Activated naive CD8-positive, alpha-beta T cell treated with anti-CD3 and anti-CD28 coated beads for 36 hours (primary cell): Measurements from ENCODE around the gene RNASE12. TPM values are rescaled to one million over a fixed set of nuclear protein-coding genes. Genes with fewer than 3 reads are reported as not detected.
"Not testable (repeated sequence)": the region's sequence is repeated elsewhere in the genome, so short reads cannot be mapped to it uniquely, and the experiment has no call there.

ENCODE experiments used
- DNase-seq: peaks from one replicate; pipeline ENCODE4 v3.0.0; 2021
- H3K27ac Mint-ChIP-seq: one replicate; pipeline ENCODE4 v1.8.0; 2022; ENCODE audit warnings: mild to moderate bottlenecking, moderate library complexity, mixed read lengths
- H3K27me3 Mint-ChIP-seq: one replicate; pipeline ENCODE4 v1.8.0; 2022; ENCODE audit warnings: mild to moderate bottlenecking, mixed read lengths
- H3K36me3 Mint-ChIP-seq: one replicate; pipeline ENCODE4 v1.8.0; 2021; ENCODE audit warnings: mild to moderate bottlenecking, mixed read lengths
- H3K4me1 Mint-ChIP-seq: one replicate; pipeline ENCODE4 v1.8.0; 2021; ENCODE audit warnings: mixed read lengths
- H3K4me3 Mint-ChIP-seq: one replicate; pipeline ENCODE4 v1.8.0; 2022; ENCODE audit warnings: mild to moderate bottlenecking, moderate library complexity, mixed read lengths
- H3K9me3 Mint-ChIP-seq: one replicate; pipeline ENCODE4 v1.8.0; 2022; ENCODE audit warnings: mixed read lengths
- total RNA-seq, 2 experiments: library from RNA; stranded (reverse); gene quantifications; one replicate each; pipeline ENCODE4 v1.2.3, GENCODE V29; 2021

Gene RNASE12
- total RNA-seq, 2 experiments from 2014 or later: not detected

DNA sequence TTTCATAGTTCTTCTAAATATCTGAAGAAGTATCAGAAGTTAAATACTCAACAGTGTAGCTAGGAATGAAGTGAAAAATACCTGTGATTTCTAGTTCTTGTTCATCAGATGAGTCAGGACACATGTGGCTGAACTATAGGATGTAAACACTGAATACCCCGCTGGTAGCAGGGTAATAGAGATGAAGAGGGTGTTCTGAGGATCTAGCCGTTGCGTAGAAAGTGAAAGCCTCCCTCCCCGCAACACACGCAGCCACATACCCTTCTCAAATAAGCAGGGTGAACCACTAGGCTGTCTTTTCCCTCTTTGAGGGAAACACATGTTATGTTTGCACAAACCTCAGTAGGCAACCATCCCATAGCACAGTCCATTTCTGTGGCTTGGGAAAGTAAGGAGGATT, 16.4 kb upstream of the RNASE12 start:
- Mint-ChIP-seq H3K27me3 (no peaks in the 10 kb centered on the region), H3K27ac (no peak overlapping the region), H3K36me3 (no peaks in the 10 kb centered on the region), H3K4me1 (no peaks in the 10 kb centered on the region), H3K9me3 (no peaks in the 10 kb centered on the region), H3K4me3 (no peak overlapping the region)
- no peak for DNase-seq

DNA sequence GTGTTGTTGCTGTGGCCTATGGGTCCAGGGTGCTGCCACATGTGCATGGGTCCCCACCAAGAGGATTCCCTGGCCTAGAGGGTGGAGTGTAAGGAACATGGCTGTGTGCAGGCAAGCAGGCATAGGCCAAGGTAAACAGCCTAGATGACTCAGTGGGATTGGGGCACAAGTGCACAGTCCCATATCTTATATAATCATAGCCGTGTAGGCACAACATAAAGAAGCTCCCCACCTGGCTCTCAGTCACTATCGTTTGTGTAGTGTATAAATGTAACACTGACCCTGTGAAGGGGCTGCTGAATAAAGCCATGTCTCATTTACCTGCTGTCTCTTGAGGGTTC, 15.7 kb upstream of the RNASE12 start:
- no peaks in the 10 kb centered on the region for H3K27me3 Mint-ChIP-seq
- no peaks in the 10 kb centered on the region for H3K9me3 Mint-ChIP-seq
- H3K27ac Mint-ChIP-seq: no peak overlapping the region
- H3K4me3 Mint-ChIP-seq: no peak overlapping the region
- H3K36me3 Mint-ChIP-seq: no peaks in the 10 kb centered on the region
- no peak for DNase-seq
- no peaks in the 10 kb centered on the region for H3K4me1 Mint-ChIP-seq

DNA sequence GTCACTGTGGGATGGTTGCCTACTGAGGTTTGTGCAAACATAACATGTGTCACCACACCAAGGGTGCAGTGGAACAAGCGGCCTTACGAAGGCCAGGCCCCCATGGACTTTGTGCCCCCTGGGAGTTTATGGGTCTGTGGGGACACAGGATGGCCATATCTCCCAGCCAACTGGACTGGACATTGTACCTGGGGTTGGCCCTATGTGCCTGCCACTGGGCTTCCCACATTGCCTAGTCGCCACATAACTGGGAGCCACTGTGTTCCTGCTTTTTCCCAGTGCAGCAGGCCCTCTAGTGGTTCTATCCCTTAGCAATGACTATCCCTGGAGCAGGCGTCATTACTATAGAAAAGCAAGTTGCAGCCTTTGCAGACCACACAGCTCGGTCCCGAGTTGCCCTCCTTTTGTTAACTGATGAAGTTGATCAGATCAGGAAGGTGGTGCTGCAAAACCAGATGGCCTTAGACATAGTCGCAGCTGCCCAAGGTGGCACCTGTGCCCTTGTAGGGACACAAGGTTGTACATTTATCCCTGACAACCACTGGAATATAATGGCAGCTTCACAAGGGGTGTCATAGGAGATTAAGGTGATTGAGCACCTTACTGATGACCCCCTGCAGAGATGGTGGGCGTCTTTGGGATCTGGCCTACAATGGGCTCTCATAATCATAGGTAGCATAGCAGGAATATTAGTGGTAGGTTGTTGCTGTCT, 15.2 kb upstream of the RNASE12 start:
- no peak for DNase-seq
- no peak overlapping the region for H3K27ac Mint-ChIP-seq
- no peaks in the 10 kb centered on the region for H3K27me3 Mint-ChIP-seq
- H3K4me1 Mint-ChIP-seq: no peaks in the 10 kb centered on the region
- H3K36me3 Mint-ChIP-seq: no peaks in the 10 kb centered on the region
- no peaks in the 10 kb centered on the region for H3K9me3 Mint-ChIP-seq
- no peak overlapping the region for H3K4me3 Mint-ChIP-seq

DNA sequence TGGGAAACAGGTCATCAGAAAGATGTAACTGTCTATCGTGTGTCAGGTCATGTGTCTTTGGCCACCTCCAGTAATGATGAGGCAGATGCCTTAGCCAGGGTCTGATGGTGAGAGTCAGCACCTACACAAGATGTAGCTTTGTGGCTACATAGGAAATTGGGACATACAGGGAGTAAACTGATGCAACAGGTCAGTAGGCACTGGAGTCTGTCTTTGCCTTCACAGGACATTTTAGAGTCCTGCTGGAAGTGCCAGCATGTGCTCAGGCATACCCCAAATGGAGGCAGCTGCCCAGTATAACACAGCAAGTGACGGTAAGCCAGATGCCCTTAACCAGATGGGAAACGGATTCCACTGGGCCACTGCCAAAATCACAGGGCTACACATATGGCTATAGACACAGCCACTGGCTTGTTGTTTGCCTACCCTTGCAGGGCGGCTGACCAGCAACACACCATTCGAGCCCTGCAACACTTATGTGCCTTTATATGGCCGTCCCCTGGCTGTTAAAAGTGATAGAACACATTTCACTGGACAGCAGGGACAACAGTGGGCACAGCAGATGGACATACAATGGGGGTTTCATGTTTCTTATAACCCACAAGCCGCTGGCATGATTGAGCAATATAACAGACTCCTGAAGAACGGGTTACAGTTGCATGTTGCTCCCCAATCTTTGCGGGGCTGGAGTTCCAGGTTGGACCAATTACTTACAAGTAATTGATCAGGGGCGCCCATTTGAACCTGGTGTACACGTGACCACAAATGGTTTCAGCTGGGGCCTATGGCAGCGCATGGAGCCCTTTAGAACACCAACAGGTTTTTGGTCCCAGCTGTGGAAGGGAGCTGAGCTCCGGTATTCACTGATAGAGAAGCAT, 12.9 kb upstream of the RNASE12 start:
- no peaks in the 10 kb centered on the region for H3K27me3 Mint-ChIP-seq
- H3K4me3 Mint-ChIP-seq: no peak overlapping the region
- no peak overlapping the region for H3K27ac Mint-ChIP-seq

DNA sequence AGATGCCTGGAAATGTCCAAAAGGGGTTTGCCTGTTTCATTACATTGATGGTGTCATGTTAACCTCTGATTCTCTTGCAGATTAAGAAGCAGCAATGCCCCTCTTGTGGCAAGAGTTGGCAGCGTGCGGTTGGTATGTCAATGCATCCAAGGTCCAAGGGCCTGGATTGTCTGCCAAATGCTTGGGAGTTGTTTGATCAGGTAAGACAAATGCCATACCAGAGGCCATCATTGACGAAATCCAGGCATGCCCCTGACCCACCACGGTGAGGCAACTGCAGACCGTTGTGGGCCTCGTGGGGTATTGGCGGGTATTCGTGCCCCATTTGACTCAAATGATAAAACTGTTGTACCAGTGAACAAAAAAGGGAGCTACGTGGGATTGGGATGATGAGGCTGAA, 11.4 kb upstream of the RNASE12 start:
- no peaks in the 10 kb centered on the region for H3K9me3 Mint-ChIP-seq
- H3K4me3 Mint-ChIP-seq: no peak overlapping the region
- no peak for DNase-seq
- no peaks in the 10 kb centered on the region for H3K27me3 Mint-ChIP-seq
- H3K4me1 Mint-ChIP-seq: no peaks in the 10 kb centered on the region
- no peaks in the 10 kb centered on the region for H3K36me3 Mint-ChIP-seq
- no peak overlapping the region for H3K27ac Mint-ChIP-seq

More for the DNA sequence above, 12.9 kb upstream of the RNASE12 start:
- Mint-ChIP-seq H3K36me3 (no peaks in the 10 kb centered on the region), H3K9me3 (no peaks in the 10 kb centered on the region), H3K4me1 (no peaks in the 10 kb centered on the region)
- no peak for DNase-seq

DNA sequence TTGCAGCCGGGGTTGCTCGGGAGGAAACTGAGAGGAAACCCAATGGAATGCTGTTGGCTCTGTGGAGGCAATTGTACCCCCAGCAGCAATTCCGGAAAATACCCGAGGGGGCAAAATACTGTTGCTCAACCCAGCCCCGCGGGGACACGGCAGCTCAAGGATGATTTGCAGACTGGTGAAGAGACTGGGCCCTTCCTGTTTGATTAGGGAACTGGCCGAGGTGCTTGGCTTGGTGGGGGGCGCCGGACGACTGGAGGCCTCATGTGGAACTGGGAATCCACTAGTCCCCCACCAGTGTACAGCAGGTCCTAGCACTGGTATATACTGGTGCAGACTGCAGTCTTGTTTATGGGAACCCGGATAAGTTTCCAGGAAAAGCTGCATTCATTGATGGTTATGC, 10.3 kb upstream of the RNASE12 start:
- no peak overlapping the region for H3K27ac Mint-ChIP-seq
- no peaks in the 10 kb centered on the region for H3K9me3 Mint-ChIP-seq
- H3K36me3 Mint-ChIP-seq: no peaks in the 10 kb centered on the region

DNA sequence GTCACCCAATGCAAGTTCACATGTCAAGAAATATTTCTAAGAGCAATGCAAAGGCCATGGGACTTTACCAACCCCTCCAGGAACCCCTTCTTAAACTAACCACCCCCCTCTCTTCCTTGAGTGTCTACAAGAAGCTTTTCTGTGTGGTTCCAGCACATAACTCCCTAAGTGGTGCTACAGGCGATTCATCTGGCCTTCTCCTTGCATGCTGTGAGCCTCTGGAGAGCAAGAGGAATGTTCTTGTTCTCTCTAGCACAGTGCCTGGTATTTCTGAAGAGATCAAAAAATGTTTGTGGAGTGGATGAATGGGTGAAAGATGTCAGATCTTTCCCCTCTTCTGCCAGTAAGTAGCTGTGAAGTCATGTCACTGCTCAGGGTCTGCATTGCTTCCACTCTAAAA, 5.9 kb upstream of the RNASE12 start:
- Mint-ChIP-seq H3K4me1 (peaks cover 4% of the 10 kb centered on the region), H3K9me3 (no peaks in the 10 kb centered on the region), H3K36me3 (no peaks in the 10 kb centered on the region), H3K4me3 (no peak overlapping the region), H3K27ac (no peak overlapping the region), H3K27me3 (no peaks in the 10 kb centered on the region)
- DNase-seq: no peak

More for the DNA sequence above, 10.3 kb upstream of the RNASE12 start:
- Mint-ChIP-seq H3K4me1 (no peaks in the 10 kb centered on the region), H3K4me3 (no peak overlapping the region), H3K27me3 (no peaks in the 10 kb centered on the region)
- no peak for DNase-seq

DNA sequence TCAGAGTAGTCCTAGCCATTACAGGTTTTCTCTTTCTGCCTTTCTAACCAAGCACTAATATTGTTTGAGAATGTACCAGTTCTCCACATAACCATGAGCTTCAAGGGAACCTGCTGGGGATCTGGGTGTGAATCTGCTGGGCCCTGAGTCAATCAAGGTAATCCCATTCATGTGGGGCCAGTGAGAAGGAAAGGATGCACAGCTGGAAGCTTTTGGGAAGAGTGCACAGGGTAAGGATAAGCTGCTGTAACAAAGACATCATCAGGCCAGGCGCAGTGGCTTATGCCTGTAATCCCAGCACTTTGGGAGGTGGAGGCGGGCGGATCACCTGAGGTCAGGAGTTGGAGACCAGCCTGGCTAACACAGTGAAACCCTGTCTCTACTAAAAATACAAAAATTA, 4.5 kb upstream of the RNASE12 start:
- not testable (repeated sequence) for H3K27me3 Mint-ChIP-seq, H3K4me1 Mint-ChIP-seq, H3K36me3 Mint-ChIP-seq, DNase-seq, H3K27ac Mint-ChIP-seq, H3K9me3 Mint-ChIP-seq, H3K4me3 Mint-ChIP-seq

DNA sequence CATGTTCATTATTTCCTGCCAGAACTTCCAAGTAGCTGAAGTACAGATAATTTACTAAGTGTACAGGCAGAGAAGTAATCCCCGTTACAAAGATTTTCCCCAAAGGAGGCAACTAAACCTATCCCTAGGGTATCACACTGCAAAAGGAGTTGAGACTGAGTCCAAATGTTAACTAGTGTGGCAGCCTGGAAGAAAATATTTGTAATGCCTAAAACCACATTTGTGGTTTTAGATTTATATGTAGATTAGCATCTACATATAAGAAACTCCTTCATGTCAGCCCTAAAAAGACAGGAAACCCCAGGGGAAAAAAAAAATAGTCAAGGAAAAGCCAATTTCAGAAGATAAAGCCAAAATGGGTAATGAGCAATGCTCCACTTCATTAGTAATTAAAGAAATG, 1.4 kb upstream of the RNASE12 start:
- H3K27ac Mint-ChIP-seq: no peak overlapping the region
- H3K9me3 Mint-ChIP-seq: no peaks in the 10 kb centered on the region
- no peaks in the 10 kb centered on the region for H3K36me3 Mint-ChIP-seq
- H3K4me3 Mint-ChIP-seq: no peak overlapping the region
- peaks cover 12% of the 10 kb centered on the region for H3K27me3 Mint-ChIP-seq
- DNase-seq: no peak
- peaks cover 4% of the 10 kb centered on the region for H3K4me1 Mint-ChIP-seq

DNA sequence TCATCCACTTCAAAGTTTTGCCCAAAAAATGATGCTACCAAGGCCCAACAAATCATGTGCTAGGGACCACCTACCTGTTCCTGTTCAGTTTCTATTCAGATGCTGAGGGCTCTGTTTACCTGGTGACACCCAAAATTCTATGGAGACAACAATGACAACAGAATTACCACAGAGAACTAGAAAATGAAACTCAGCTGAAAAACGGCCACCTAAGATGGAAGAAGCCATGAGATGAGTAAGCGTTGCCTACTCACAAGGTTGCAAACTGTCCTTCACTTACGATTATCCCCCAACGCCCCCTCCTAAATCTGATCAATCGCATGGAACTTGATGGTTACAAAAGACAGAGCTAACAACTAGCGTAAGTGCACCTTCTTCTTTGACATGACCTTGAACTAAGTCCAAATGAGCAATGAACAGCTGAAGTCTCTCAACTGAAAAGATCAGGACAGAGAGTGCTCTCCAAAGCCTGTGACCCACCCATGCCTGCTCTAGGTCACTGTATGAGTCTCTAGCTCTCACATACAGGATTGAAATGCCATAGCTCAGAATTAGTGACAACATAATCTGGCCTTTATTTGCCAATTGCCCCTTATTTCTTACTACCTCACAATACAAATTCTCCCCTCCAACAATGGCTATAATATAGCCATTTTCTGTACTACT, 3.6 kb downstream of the RNASE12 start, which contains the start of gene RNASE11:
Gene RNASE11 (minus strand): TSS at position 513 of the 666 bp plus-strand sequence.
- H3K27me3 Mint-ChIP-seq: peaks cover 15% of the 10 kb centered on the region
- H3K9me3 Mint-ChIP-seq: peaks cover 1% of the 10 kb centered on the region
- H3K4me3 Mint-ChIP-seq: no peak within 1 kb of the TSS
- no peak within 1 kb of the TSS for H3K27ac Mint-ChIP-seq
- no peaks in the 10 kb centered on the region for H3K36me3 Mint-ChIP-seq
- H3K4me1 Mint-ChIP-seq: peaks cover 2% of the 10 kb centered on the region
- no peak for DNase-seq

DNA sequence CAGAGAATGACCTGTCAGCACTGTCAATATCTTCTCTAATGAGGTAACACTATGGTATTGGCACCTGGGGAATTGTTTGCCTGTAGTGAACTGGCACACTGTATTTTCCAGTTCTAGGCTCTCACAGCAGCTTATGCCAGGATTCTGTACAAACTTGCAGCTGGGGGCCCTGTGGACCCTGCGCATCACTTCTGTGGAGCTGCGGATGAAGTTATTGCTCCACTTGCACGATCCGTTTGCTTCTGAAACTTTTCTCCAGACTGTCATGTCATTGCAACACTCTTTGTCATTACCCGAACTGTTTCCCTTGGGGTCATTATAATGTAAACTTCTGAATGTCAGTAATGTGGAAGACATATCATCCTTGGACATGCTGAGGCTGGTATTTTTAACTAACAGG, 7.3 kb downstream of the RNASE12 start:
- no peak overlapping the region for H3K27ac Mint-ChIP-seq
- H3K27me3 Mint-ChIP-seq: peaks cover 3% of the 10 kb centered on the region
- no peaks in the 10 kb centered on the region for H3K36me3 Mint-ChIP-seq
- peaks cover 1% of the 10 kb centered on the region for H3K9me3 Mint-ChIP-seq
- no peaks in the 10 kb centered on the region for H3K4me1 Mint-ChIP-seq
- H3K4me3 Mint-ChIP-seq: no peak overlapping the region
- DNase-seq: no peak

DNA sequence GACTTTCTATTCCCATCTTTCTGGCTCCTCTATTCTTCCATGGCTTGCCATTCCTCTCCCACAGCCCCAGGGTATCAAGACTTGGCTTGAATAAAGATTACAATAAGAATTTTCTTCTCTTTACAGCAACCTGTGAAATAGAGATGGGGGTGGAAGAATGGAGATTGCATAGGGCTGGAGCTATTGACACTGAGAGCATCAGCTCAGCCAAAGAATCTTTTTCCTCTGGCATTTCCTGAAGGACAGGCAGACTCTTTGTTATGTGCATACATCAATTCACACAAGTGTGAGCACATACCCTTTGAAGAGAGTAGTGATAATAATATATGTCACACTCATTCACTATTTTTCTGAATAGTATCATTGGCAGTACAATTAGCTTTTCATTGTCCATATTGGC, 8.0 kb downstream of the RNASE12 start:
- Mint-ChIP-seq H3K9me3 (peaks cover 1% of the 10 kb centered on the region), H3K4me1 (no peaks in the 10 kb centered on the region), H3K4me3 (no peak overlapping the region), H3K27me3 (peaks cover 3% of the 10 kb centered on the region), H3K27ac (no peak overlapping the region), H3K36me3 (no peaks in the 10 kb centered on the region)
- DNase-seq: no peak

DNA sequence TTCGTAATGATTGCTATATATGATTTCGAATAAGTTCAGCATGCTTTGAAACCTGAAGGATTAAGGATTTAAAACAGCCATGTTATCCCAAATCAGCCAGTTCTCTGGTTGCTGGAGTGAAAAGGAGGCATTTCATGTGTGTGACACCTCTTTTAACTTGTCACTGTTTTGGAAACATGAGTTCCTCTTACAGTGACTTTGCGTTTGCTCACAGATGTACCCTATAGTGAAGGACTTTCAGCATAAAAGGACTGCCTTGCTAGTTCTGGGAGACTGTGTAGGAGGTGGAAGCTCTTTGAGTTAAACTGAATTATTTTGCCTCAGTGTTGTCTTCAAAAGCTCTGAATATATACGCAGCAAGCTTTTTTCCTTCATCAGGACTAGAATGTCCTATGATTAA, 10.9 kb downstream of the RNASE12 start:
- Mint-ChIP-seq H3K27ac (no peak overlapping the region), H3K4me3 (no peak overlapping the region), H3K4me1 (no peaks in the 10 kb centered on the region), H3K27me3 (no peaks in the 10 kb centered on the region), H3K9me3 (no peaks in the 10 kb centered on the region), H3K36me3 (no peaks in the 10 kb centered on the region)
- DNase-seq: no peak

DNA sequence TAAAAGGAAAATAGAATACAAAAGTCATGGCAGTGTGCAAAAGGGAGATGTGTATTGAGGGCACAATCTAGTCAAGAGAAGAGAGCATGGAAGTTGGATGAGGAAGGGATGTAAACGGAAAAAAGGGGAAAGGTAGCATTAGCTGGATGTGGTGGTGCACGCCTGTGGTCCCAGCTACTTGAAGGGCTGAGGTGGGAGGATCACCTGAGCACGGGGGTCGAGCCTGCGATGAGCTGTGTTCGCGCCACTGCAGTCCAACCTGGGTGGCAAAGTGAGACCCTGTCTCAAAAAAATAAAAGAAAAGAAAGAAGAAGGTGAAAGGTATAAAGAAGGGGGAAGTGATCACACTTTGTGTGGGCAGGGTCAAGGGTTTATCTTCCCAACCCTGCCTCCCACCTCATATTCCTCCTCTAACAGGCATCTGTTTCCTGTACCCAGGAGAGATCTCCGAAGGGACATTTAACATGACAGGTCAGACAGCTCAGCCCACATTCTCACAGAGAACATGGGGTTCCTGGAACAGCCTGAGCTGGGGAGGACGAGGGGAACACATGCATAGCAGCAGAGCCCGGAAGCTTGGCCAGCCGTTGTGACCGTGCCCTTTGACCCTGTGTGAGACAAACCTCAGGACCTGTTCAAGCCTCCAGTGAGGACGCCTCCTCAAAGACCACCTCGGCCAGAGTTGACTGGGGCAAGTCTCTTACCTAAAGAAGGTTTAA, 12.2 kb downstream of the RNASE12 start:
- no peaks in the 10 kb centered on the region for H3K36me3 Mint-ChIP-seq
- no peaks in the 10 kb centered on the region for H3K27me3 Mint-ChIP-seq
- no peak for DNase-seq
- no peak overlapping the region for H3K4me3 Mint-ChIP-seq
- no peaks in the 10 kb centered on the region for H3K9me3 Mint-ChIP-seq
- no peak overlapping the region for H3K27ac Mint-ChIP-seq
- H3K4me1 Mint-ChIP-seq: no peaks in the 10 kb centered on the region

DNA sequence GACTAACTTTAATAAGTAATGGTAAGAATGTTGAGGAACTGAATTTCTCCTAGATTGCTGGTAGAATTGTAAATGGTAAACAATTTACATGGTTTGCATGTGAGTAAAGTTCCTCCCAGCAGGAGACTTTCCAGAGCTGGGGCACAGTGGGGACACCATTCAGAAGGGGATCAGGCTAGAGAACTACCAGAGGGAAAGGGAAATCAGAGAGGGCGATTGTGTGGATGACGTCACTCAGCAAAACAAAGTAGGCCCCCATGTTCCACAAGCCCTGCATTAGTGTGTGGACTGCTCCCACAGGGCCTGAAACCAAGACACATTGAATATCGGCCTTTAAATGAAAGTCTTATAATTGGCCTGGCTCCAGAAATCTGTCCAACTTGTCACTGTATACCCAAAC, 12.9 kb downstream of the RNASE12 start:
- no peak overlapping the region for H3K4me3 Mint-ChIP-seq
- H3K27ac Mint-ChIP-seq: no peak overlapping the region
- H3K36me3 Mint-ChIP-seq: no peaks in the 10 kb centered on the region
- no peaks in the 10 kb centered on the region for H3K9me3 Mint-ChIP-seq
- no peak for DNase-seq
- no peaks in the 10 kb centered on the region for H3K27me3 Mint-ChIP-seq
- H3K4me1 Mint-ChIP-seq: no peaks in the 10 kb centered on the region
